AG04449 (cell line): Measurements from ENCODE around the gene RPUSD3.

ENCODE experiments used
- CTCF ChIA-PET: fragments of 350-600 bp; formaldehyde crosslinking; extraction: SDS; loops from one replicate; lab custom pipeline; 2021; ENCODE audit warnings: antibody characterized with exemption; lab: Yijun Ruan, JAX
- POLR2A ChIA-PET: fragments of 400-600, 350-600 bp; formaldehyde crosslinking; extraction: SDS; loops from one replicate; lab custom pipeline; 2020; ENCODE audit warnings: antibody characterized with exemption, inconsistent platforms; lab: Yijun Ruan, JAX
- DNase-seq: peaks from one replicate; pipeline ENCODE4 v3.0.0-alpha.2; 2010; ENCODE audit warnings: low read depth, low spot score
- H3K4me3 ChIP-seq: 2 replicates; pipeline ENCODE4 v1.5.1; 2011; ENCODE audit warnings: low read depth, mild to moderate bottlenecking, control low read depth, low read length
- TF ChIP-seq, protein P1 (sequence below): IDR thresholded peaks from one replicate; pipeline ENCODE4 v1.5.1; 2011; ENCODE audit warnings: mild to moderate bottlenecking, moderate library complexity, low read length, control low read depth, inconsistent platforms; ENCODE audit not compliant: insufficient read depth; ENCODE audit errors: missing control alignments

The RPUSD3 gene, protein sequence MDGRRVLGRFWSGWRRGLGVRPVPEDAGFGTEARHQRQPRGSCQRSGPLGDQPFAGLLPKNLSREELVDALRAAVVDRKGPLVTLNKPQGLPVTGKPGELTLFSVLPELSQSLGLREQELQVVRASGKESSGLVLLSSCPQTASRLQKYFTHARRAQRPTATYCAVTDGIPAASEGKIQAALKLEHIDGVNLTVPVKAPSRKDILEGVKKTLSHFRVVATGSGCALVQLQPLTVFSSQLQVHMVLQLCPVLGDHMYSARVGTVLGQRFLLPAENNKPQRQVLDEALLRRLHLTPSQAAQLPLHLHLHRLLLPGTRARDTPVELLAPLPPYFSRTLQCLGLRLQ

DNA sequence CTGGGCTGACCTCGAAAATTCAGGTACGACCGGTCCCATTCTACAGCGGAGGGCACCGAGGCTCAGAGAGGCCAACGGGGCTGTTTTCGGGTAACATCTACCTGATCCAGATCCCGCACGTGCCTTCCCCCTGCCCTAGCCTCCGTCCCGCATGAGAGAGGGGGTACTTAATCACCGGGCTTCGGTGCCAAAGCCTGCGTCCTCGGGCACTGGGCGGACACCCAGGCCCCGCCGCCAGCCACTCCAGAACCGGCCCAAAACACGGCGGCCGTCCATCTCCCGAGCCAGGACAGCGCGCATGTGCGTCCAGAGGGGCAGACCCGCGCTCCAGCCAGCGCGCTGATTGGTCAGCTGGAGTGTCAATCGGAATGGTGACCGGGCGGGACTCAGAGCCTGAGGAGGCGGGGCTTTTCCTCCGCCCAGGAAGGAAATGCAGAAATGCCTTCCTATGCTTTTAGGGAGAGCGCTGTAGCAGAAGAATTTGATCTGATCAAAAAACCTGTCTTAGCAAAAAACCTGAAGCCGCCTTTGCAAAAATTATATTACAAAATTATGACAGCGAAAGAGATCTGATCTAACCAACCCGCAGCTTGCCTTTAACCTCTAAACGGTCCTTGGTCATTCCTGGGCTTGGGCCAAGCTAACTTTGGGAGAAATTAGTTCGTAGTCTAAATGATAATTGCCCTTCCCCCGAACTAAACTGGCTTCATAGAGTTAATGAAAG is at the start of gene RPUSD3:
Gene RPUSD3 (minus strand): TSS at position 294 of the 724 bp plus-strand sequence. CDS start 18 bp downstream, at position 276.
- peak within 1 kb of the TSS; percentile 94 for H3K4me3 ChIP-seq
- TF ChIP-seq, protein P1, sequence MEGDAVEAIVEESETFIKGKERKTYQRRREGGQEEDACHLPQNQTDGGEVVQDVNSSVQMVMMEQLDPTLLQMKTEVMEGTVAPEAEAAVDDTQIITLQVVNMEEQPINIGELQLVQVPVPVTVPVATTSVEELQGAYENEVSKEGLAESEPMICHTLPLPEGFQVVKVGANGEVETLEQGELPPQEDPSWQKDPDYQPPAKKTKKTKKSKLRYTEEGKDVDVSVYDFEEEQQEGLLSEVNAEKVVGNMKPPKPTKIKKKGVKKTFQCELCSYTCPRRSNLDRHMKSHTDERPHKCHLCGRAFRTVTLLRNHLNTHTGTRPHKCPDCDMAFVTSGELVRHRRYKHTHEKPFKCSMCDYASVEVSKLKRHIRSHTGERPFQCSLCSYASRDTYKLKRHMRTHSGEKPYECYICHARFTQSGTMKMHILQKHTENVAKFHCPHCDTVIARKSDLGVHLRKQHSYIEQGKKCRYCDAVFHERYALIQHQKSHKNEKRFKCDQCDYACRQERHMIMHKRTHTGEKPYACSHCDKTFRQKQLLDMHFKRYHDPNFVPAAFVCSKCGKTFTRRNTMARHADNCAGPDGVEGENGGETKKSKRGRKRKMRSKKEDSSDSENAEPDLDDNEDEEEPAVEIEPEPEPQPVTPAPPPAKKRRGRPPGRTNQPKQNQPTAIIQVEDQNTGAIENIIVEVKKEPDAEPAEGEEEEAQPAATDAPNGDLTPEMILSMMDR = no peak
- DNase-seq = peak; percentile 55
- ChIA-PET POLR2A (interaction anchor here (1.0 to 1.8 kb wide), 6 partner anchors 12 to 103 kb away, joined by 3 to 7 read pairs (median 4); partner anchors contain the start of gene ARPC4), CTCF (interaction anchor here (0.7 to 4.2 kb wide), 8 partner anchors 14 to 129 kb away, joined by 3 to 42 read pairs (median 4); partner anchors contain the start of gene CRELD1)

DNA sequence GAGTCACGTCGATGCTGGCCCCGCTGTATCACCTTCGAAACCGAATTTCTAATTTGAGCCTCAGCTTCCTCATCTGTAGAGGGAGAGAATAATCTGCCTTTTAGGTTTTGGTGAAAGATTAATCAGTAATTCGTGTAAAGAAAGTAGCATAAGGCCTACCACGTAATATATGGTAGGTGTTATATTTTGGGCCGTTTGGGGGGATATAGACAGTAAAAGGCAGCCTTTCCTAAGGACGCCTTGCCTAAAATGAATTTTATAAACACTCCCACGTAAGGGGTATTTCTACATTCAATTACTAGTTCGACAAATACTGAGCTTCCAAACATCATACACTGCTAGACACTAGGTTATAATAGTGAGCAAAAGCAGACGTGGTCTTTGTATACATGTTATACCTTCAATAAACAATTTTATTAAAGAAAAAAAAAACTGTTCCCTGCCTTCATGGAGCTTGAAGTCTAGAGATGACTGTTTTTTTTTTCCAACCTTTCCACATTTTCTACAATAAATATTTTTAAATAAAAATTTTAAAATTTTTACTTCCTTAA is 47.3 kb upstream of the RPUSD3 start:
- CTCF ChIA-PET = interaction anchor here (0.8 to 2.1 kb wide), 7 partner anchors 10 to 175 kb away, joined by 3 to 6 read pairs (median 4); partner anchors contain the start of gene IL17RE
- POLR2A ChIA-PET = interaction anchor here (0.5 to 1.9 kb wide), 2 partner anchors 12 to 14 kb away, joined by 3 to 10 read pairs; partner anchors contain the start of gene IL17RE

DNA sequence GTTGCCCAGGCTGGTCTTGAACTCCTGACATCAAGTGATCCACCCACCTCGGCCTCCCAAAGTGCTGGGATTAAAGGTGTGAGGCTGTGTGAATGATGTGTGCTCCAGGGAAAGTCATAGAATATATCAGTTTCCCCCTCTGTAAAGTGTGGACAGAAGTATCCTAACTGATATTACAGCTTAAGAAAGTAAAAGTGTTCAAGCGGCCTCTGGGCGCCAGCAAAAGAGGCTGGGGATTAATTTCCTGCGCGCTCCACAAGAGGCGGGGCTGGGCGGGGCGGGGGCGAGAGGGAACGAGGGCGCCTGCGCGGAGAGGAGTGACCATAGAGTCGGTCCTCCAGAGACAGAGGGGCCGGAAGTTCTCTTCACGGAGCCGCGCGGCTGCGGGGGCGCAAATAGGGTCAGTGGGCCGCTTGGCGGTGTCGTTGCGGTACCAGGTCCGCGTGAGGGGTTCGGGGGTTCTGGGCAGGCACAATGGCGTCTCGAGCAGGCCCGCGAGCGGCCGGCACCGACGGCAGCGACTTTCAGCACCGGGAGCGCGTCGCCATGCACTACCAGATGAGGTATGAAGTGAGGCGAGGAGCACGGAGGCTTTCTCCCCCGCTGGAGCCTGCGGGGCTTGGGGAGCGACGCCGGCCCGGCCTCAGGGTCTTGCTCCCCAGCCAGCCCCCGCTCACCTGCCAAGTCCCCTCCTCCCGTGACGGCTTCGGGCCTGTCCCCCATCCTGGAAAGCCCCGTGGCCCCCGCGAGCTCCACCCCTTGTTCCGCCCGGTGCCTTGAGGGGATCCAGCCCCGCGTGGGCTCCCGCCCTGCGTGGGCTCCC is 46.7 kb upstream of the RPUSD3 start, which contains the start of gene JAGN1:
Gene JAGN1 (plus strand): TSS at position 362 of the 823 bp plus-strand sequence. CDS start 113 bp downstream, at position 475.
- peak within 1 kb of the TSS; percentile 96 for H3K4me3 ChIP-seq
- TF ChIP-seq, protein P1 = no peak
- CTCF ChIA-PET = interaction anchor here (0.8 to 2.1 kb wide), 7 partner anchors 9 to 174 kb away, joined by 3 to 7 read pairs (median 4); partner anchors contain the start of genes FANCD2 and IL17RE
- no peak for DNase-seq
- POLR2A ChIA-PET = interaction anchor here (0.5 to 1.9 kb wide), 4 partner anchors 12 to 44 kb away, joined by 3 to 10 read pairs (median 3); partner anchors contain the start of gene IL17RE

More for the DNA sequence above, 47.3 kb upstream of the RPUSD3 start:
- H3K4me3 ChIP-seq = peak overlapping the region; percentile 96
- DNase-seq = no peak
- TF ChIP-seq, protein P1 = no peak

DNA sequence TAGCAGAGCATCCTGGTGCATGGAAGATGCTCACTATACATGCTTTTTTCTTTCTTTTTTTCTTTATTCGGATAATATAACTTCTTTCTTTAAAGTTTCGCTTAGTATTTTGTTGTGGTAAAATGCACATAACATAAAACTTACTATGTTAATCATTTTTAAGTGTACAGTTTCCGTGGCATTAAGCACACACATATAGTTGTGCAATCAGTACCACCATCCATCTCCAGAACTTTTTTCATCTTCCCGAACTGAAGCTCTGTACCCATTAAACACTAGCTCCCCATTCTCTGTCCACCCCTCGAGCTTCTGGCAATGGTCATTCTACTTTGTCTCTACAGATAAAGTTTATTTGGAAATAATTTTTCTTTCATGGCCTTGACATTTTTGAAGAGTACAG is 45.6 kb upstream of the RPUSD3 start:
- TF ChIP-seq, protein P1 = no peak
- POLR2A ChIA-PET = no interaction called here
- no peak overlapping the region for H3K4me3 ChIP-seq
- DNase-seq = no peak
- CTCF ChIA-PET = interaction anchor here (1.0 to 2.0 kb wide), 2 partner anchors 27 to 57 kb away, joined by 3 to 7 read pairs; no protein-coding TSS in a partner anchor

DNA sequence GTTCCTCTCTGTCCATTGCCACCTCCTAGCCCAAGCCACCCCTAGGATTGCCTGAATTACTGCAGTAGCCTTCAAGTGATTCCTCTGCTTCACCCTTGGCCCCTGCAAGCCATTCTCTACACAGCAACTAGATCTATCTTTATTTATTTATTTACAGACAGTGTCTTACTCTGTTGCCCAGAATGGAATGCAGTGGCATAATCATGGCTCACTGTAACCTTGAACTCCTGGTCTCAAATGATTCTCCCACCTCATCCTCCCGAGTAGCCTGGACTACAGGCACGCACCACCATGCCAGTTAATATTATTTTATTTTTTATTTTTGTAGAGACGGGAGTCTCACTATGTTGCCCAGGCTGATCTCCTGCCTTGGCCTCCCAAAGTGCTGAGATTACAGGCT is 44.7 kb upstream of the RPUSD3 start:
- POLR2A ChIA-PET = no interaction called here
- CTCF ChIA-PET = interaction anchor here (2.0 kb wide), 1 partner anchor 58 kb away, joined by 7 read pairs; no protein-coding TSS in a partner anchor
- no peak for DNase-seq
- H3K4me3 ChIP-seq = no peak overlapping the region
- TF ChIP-seq, protein P1 = no peak
